ENCODE results near the gene TBCEL. TPM values are rescaled to one million over a fixed set of nuclear protein-coding genes. Genes with fewer than 3 reads are reported as not detected.
A peak's percentile ranks its signal among the peaks of the same experiment; 100 is the strongest.

Gene TBCEL
- polyA plus RNA-seq (2013, experiment 1 of 2) = 11.6 TPM
- 9.1 TPM for polyA plus RNA-seq (2013, experiment 2 of 2)

GRCh38 chr11:121023848-121024751, at the start of gene TBCEL:
Gene TBCEL (plus strand): TSS chr11:121024102. CDS start chr11:121045691, 21,589 bp downstream.
- H3K9me3 ChIP-seq (ENCODE audit: control insufficient read depth, low read length) = no peaks in the 10 kb centered on the region
- H3K36me3 ChIP-seq (ENCODE audit: control insufficient read depth, insufficient read depth, low read length) = peaks cover 5% of the 10 kb centered on the region
- H3K4me1 ChIP-seq (ENCODE audit: control insufficient read depth, insufficient read depth, low read length, poor library complexity, severe bottlenecking) = peaks cover 9% of the 10 kb centered on the region
- H3K27ac ChIP-seq (ENCODE audit: low read depth, low read length, severe bottlenecking) = peak within 1 kb of the TSS; percentile 71
- WGBS, 2 experiments (ENCODE audit: insufficient coverage in 2 of 2) = 1 to 2% methylated on average over 37 to 51 of the region's 54 CpGs
- H3K4me3 ChIP-seq (ENCODE audit: extremely low read depth, insufficient read depth, low read length, poor library complexity, severe bottlenecking) = peak within 1 kb of the TSS; percentile 84

- Histone ChIP-seq H3K4me3 (ENCODE audit: extremely low read depth, insufficient read depth, low read length, poor library complexity, severe bottlenecking) (no peak overlapping the region), H3K4me1 (ENCODE audit: control insufficient read depth, insufficient read depth, low read length, poor library complexity, severe bottlenecking) (peaks cover 19% of the 10 kb centered on the region)
- WGBS, 2 experiments (ENCODE audit: insufficient coverage in 2 of 2) = 86 to 95% methylated on average over 6 to 7 of the region's 9 CpGs
Measured at GRCh38 chr11:120974466-120974865, 49.4 kb upstream of the TBCEL start.

GRCh38 chr11:120974965-120975364, 48.9 kb upstream of the TBCEL start:
- 25 to 38% methylated on average over 1 to 2 of the region's 4 CpGs for WGBS, 2 experiments (ENCODE audit: insufficient coverage in 2 of 2)
- no peaks in the 10 kb centered on the region for H3K36me3 ChIP-seq (ENCODE audit: control insufficient read depth, insufficient read depth, low read length)
- no peak overlapping the region for H3K4me3 ChIP-seq (ENCODE audit: extremely low read depth, insufficient read depth, low read length, poor library complexity, severe bottlenecking)
- peak overlapping the region; percentile 37 for H3K27ac ChIP-seq (ENCODE audit: low read depth, low read length, severe bottlenecking)
- no peaks in the 10 kb centered on the region for H3K9me3 ChIP-seq (ENCODE audit: control insufficient read depth, low read length)
- peaks cover 19% of the 10 kb centered on the region for H3K4me1 ChIP-seq (ENCODE audit: control insufficient read depth, insufficient read depth, low read length, poor library complexity, severe bottlenecking)

More at GRCh38 chr11:120974466-120974865, 49.4 kb upstream of the TBCEL start:
- Histone ChIP-seq H3K9me3 (ENCODE audit: control insufficient read depth, low read length) (no peaks in the 10 kb centered on the region), H3K27ac (ENCODE audit: low read depth, low read length, severe bottlenecking) (peak overlapping the region; percentile 37), H3K36me3 (ENCODE audit: control insufficient read depth, insufficient read depth, low read length) (no peaks in the 10 kb centered on the region)

GRCh38 chr11:120977266-120978137, 46.4 kb upstream of the TBCEL start:
- Histone ChIP-seq H3K4me1 (ENCODE audit: control insufficient read depth, insufficient read depth, low read length, poor library complexity, severe bottlenecking) (peaks cover 19% of the 10 kb centered on the region), H3K36me3 (ENCODE audit: control insufficient read depth, insufficient read depth, low read length) (no peaks in the 10 kb centered on the region), H3K4me3 (ENCODE audit: extremely low read depth, insufficient read depth, low read length, poor library complexity, severe bottlenecking) (no peak overlapping the region), H3K9me3 (ENCODE audit: control insufficient read depth, low read length) (no peaks in the 10 kb centered on the region), H3K27ac (ENCODE audit: low read depth, low read length, severe bottlenecking) (no peak overlapping the region)
- 67 to 95% methylated on average over 3 of the region's 10 CpGs for WGBS, 2 experiments (ENCODE audit: insufficient coverage in 2 of 2)

- Histone ChIP-seq H3K27ac (ENCODE audit: low read depth, low read length, severe bottlenecking) (no peak overlapping the region), H3K36me3 (ENCODE audit: control insufficient read depth, insufficient read depth, low read length) (no peaks in the 10 kb centered on the region), H3K9me3 (ENCODE audit: control insufficient read depth, low read length) (no peaks in the 10 kb centered on the region), H3K4me1 (ENCODE audit: control insufficient read depth, insufficient read depth, low read length, poor library complexity, severe bottlenecking) (peaks cover 19% of the 10 kb centered on the region), H3K4me3 (ENCODE audit: extremely low read depth, insufficient read depth, low read length, poor library complexity, severe bottlenecking) (no peak overlapping the region)
- WGBS, 2 experiments (ENCODE audit: insufficient coverage in 2 of 2) = 55 to 93% methylated on average over 2 to 3 of the region's 3 CpGs
Measured at GRCh38 chr11:120978701-120979100, 45.2 kb upstream of the TBCEL start.

- no peaks in the 10 kb centered on the region for H3K36me3 ChIP-seq (ENCODE audit: control insufficient read depth, insufficient read depth, low read length)
- no peaks in the 10 kb centered on the region for H3K9me3 ChIP-seq (ENCODE audit: control insufficient read depth, low read length)
- H3K4me1 ChIP-seq (ENCODE audit: control insufficient read depth, insufficient read depth, low read length, poor library complexity, severe bottlenecking) = no peaks in the 10 kb centered on the region
- peak overlapping the region; percentile 39 for H3K4me3 ChIP-seq (ENCODE audit: extremely low read depth, insufficient read depth, low read length, poor library complexity, severe bottlenecking)
- no peak overlapping the region for H3K27ac ChIP-seq (ENCODE audit: low read depth, low read length, severe bottlenecking)
- 4% methylated on average over 57 to 58 of the region's 72 CpGs for WGBS, 2 experiments (ENCODE audit: insufficient coverage in 2 of 2)
Measured at GRCh38 chr11:120985718-120986569, 38.0 kb upstream of the TBCEL start.

GRCh38 chr11:120988603-120989002, 35.3 kb upstream of the TBCEL start:
- Histone ChIP-seq H3K9me3 (ENCODE audit: control insufficient read depth, low read length) (no peaks in the 10 kb centered on the region), H3K4me3 (ENCODE audit: extremely low read depth, insufficient read depth, low read length, poor library complexity, severe bottlenecking) (no peak overlapping the region), H3K4me1 (ENCODE audit: control insufficient read depth, insufficient read depth, low read length, poor library complexity, severe bottlenecking) (no peaks in the 10 kb centered on the region), H3K36me3 (ENCODE audit: control insufficient read depth, insufficient read depth, low read length) (no peaks in the 10 kb centered on the region), H3K27ac (ENCODE audit: low read depth, low read length, severe bottlenecking) (no peak overlapping the region)
- WGBS, 2 experiments (ENCODE audit: insufficient coverage in 2 of 2) = no CpG with 5 or more reads among the region's 1 CpG

- H3K36me3 ChIP-seq (ENCODE audit: control insufficient read depth, insufficient read depth, low read length) = no peaks in the 10 kb centered on the region
- H3K4me1 ChIP-seq (ENCODE audit: control insufficient read depth, insufficient read depth, low read length, poor library complexity, severe bottlenecking) = no peaks in the 10 kb centered on the region
- no peak overlapping the region for H3K27ac ChIP-seq (ENCODE audit: low read depth, low read length, severe bottlenecking)
- H3K4me3 ChIP-seq (ENCODE audit: extremely low read depth, insufficient read depth, low read length, poor library complexity, severe bottlenecking) = no peak overlapping the region
- 83 to 90% methylated on average over 2 to 5 of the region's 10 CpGs for WGBS, 2 experiments (ENCODE audit: insufficient coverage in 2 of 2)
- no peaks in the 10 kb centered on the region for H3K9me3 ChIP-seq (ENCODE audit: control insufficient read depth, low read length)
Measured at GRCh38 chr11:120991830-120992686, 31.8 kb upstream of the TBCEL start.

GRCh38 chr11:120994091-120994859, 29.6 kb upstream of the TBCEL start:
- Histone ChIP-seq H3K36me3 (ENCODE audit: control insufficient read depth, insufficient read depth, low read length) (no peaks in the 10 kb centered on the region), H3K27ac (ENCODE audit: low read depth, low read length, severe bottlenecking) (no peak overlapping the region), H3K4me1 (ENCODE audit: control insufficient read depth, insufficient read depth, low read length, poor library complexity, severe bottlenecking) (no peaks in the 10 kb centered on the region), H3K4me3 (ENCODE audit: extremely low read depth, insufficient read depth, low read length, poor library complexity, severe bottlenecking) (no peak overlapping the region), H3K9me3 (ENCODE audit: control insufficient read depth, low read length) (no peaks in the 10 kb centered on the region)
- WGBS, 2 experiments (ENCODE audit: insufficient coverage in 2 of 2) = 83% methylated on average over 1 of the region's 1 CpG; no CpG with 5 or more reads in 1 of the 2 experiments
